HG03565 (cell line): Measurements from ENCODE around the gene PCDHA10.

ENCODE experiments used
- ATAC-seq: cut with Tn5 transposase; IDR thresholded peaks from one replicate; pipeline ENCODE4 v1.9.1; 2021; ENCODE audit warnings: mild to moderate bottlenecking, moderate library complexity; ENCODE audit not compliant: unreplicated experiment

Gene PCDHA10

DNA sequence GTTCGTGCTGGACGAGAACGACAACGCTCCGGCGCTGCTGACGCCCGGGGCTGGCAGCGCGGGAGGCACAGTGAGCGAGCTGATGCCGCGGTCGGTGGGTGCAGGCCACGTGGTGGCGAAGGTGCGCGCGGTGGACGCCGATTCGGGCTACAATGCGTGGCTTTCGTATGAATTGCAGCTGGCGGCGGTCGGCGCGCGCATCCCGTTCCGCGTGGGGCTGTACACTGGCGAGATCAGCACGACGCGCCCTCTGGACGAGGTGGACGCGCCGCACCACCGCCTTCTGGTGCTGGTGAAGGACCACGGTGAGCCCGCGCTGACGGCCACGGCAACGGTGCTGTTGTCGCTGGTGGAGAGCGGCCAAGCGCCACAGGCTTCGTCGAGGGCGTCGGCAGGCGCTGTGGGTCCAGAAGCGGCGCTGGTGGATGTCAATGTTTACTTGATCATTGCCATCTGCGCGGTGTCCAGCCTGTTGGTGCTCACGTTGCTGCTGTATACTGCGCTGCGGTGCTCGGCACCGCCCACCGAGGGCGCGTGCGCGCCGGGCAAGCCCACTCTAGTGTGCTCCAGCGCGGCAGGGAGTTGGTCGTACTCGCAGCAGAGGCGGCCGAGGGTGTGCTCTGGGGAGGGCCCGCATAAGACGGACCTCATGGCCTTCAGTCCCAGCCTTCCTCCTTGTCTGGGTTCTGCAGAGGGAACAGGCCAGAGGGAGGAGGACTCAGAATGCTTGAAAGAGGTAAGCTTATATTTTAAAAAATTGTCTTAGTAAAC lies 28.4 kb downstream of the PCDHA10 start:
- ATAC-seq = no peak

DNA sequence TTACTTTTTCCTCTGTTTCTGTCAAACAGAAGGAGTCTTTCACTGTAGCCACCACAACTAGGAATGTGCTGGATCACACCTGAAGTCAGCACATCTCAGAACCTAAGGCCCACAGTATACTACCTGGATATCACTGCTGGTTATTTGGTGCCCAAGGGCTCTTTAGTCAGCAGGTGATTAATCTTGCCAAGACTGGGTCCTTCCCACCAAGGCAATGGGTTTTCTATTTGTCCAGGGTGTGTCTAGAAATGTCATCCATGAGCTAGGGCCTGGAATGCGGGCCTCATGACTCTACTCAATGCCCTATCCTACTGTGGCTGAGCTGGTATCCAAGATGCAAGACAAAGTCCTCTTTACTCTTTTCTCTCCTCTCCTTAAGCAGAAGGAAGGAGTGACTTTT lies 60.6 kb downstream of the PCDHA10 start:
- no peak for ATAC-seq
